Peyer's patch (tissue), 4 donors: ENCODE measurements around the gene THAP3.

Experiments
- POLR2A ChIP-seq, 2 donors: fragments of 450-650 bp; IDR thresholded peaks; one replicate each; pipeline ENCODE4 v1.5.1; 2017; ENCODE audit warnings: antibody characterized with exemption in 2 of 2, mild to moderate bottlenecking in 2 of 2, moderate library complexity in 2 of 2
- TF ChIP-seq, protein P1 (sequence below), 6 experiments: fragments of 450-650 bp in 4 of 6; fragments of 200-600 bp in 2 of 6; sonication (generic) in 1 of 6; IDR thresholded peaks; one replicate each; pipeline ENCODE4 v1.5.1; 2017 to 2019; ENCODE audit warnings: antibody characterized with exemption in 6 of 6, mild to moderate bottlenecking in 3 of 6, moderate library complexity in 1 of 6

DNA sequence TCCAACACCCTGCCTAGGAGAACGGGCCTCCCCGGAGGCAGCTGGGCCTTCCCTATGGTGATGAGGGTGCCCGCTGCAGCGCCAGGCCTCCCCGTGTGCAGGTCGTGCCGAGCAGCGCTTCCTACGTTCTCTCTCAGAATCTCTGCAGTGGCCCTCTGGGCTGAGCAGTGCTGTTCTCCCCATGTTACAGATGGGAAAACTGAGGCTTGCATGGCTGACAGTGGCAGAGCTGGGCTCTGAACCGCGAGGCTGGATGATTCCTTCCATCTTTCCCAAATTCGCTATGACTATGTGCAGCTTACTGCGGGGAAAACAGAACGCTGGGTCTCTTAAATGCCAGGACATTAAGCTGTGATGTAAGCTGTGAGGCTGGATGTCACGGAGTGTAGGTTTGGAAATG lies 30.9 kb upstream of the THAP3 start:
- TF ChIP-seq POLR2A (IDR thresholded peaks at IDR 0.05), result no peak
- TF ChIP-seq, protein P1, sequence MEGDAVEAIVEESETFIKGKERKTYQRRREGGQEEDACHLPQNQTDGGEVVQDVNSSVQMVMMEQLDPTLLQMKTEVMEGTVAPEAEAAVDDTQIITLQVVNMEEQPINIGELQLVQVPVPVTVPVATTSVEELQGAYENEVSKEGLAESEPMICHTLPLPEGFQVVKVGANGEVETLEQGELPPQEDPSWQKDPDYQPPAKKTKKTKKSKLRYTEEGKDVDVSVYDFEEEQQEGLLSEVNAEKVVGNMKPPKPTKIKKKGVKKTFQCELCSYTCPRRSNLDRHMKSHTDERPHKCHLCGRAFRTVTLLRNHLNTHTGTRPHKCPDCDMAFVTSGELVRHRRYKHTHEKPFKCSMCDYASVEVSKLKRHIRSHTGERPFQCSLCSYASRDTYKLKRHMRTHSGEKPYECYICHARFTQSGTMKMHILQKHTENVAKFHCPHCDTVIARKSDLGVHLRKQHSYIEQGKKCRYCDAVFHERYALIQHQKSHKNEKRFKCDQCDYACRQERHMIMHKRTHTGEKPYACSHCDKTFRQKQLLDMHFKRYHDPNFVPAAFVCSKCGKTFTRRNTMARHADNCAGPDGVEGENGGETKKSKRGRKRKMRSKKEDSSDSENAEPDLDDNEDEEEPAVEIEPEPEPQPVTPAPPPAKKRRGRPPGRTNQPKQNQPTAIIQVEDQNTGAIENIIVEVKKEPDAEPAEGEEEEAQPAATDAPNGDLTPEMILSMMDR (IDR thresholded peaks at IDR 0.05), result no peak
